Regular cardiac myocyte (primary cell): ENCODE results near the gene TMEM270. TPM values are rescaled to one million over a fixed set of nuclear protein-coding genes. Genes with fewer than 3 reads are reported as not detected.

Experiments
- total RNA-seq: library from RNA; depleted of rRNA; stranded (reverse); fragments of >200 nt; gene quantifications from 2 replicates; pipeline ENCODE4 v1.2.3, GENCODE V29; 2014

TMEM270 gene, protein sequence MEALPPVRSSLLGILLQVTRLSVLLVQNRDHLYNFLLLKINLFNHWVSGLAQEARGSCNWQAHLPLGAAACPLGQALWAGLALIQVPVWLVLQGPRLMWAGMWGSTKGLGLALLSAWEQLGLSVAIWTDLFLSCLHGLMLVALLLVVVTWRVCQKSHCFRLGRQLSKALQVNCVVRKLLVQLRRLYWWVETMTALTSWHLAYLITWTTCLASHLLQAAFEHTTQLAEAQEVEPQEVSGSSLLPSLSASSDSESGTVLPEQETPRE
- total RNA-seq: not detected in 2 replicates

DNA sequence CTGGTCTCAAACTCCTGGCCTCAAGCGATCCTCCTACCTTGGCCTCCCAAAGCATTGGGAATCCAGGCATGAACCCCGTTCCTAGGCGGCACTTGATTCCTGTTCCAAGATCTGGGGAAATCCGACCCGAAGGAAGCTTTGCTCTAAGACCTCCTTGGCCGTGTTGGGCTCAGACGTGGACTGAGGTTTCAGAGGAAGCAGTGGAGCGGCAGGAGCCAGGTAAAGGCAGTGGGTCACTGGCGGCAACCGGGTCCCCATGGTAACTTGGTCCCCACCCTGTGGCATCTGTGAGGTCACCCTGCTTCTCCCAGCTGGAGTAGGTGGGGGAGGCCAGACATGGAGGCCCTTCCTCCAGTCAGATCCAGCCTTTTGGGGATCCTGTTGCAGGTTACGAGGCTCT, at the start of gene TMEM270:
TSS of gene TMEM270 (plus strand) at position 301 of the 400 bp plus-strand sequence. CDS start at position 337, 36 bp downstream.

DNA sequence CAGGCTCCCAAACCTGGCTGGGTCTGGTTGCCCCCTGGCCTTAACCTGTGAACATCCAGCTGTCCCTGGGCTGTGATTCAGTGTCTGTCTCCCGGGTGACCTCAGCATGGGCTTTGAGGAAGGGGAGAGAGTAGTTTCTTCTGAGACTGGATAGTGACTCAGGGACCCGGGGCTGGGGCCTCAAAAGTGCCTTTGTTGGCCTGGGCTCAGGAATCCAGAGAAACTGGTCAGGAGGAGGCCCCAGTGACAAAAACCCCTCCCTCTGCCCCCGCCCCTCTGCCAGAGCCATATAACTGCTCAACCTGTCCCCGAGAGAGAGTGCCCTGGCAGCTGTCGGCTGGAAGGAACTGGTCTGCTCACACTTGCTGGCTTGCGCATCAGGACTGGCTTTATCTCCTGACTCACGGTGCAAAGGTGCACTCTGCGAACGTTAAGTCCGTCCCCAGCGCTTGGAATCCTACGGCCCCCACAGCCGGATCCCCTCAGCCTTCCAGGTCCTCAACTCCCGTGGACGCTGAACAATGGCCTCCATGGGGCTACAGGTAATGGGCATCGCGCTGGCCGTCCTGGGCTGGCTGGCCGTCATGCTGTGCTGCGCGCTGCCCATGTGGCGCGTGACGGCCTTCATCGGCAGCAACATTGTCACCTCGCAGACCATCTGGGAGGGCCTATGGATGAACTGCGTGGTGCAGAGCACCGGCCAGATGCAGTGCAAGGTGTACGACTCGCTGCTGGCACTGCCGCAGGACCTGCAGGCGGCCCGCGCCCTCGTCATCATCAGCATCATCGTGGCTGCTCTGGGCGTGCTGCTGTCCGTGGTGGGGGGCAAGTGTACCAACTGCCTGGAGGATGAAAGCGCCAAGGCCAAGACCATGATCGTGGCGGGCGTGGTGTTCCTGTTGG, 30.0 kb upstream of the TMEM270 start, which contains the start of gene CLDN4:
TSS of gene CLDN4 (plus strand) at position 316 of the 903 bp plus-strand sequence. CDS start at position 522, 206 bp downstream.

DNA sequence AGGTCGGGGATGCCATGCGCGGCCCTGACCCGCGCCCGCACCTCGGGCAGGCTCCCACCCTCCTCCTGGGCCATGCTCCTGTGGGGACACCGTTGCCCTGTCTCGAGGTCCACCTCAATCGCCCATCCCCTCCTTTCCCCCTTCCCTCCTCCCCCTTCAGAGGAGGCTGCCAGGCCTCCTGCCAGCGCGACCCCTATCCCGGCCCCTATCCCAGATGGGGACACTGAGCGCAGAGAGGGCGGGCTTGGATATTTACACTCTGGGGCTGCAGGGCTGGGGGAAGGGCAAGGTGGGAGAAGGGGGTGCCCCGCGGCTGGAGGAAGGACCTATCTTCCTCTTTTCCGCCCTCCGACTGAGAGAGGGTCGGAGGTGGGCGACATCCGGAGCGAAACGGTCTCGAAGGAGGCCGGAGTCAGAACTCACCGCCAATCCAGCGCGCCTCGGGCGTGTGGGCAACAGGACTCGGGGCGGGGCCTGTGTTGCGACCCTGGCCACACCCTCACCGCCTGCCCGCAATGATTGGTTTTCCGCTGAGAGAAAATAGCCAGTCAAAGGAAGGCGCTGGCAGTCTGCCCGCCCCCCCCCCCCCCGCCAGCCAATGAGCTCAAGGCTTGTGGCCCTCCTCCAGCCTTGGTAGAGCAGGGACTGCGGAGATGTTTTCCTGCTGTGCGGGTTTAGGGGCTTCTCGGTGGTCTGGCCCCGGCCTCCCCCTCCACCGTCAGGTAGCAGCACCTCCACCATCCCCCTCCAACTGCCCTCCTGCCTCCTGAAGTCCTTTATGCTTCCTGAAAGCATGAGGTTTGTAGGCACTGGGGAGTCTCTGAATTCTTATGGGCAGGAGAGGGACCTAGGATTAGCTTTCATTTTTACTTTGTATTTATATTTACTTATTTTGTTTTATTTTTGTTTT, 18.6 kb upstream of the TMEM270 start, which contains the start of gene METTL27:
TSS of gene METTL27 (minus strand) at position 450 of the 910 bp plus-strand sequence. CDS start at position 74, 376 bp downstream.

Other genes starting within 250 kb of the TMEM270 start
- gene MLXIPL, start 236.6 kb upstream of the TMEM270 start, total RNA-seq: not detected in 2 replicates
- 2.3 and 5.9 TPM in 2 replicates for gene VPS37D, start 193.3 kb upstream of the TMEM270 start, total RNA-seq
- gene DNAJC30, start 177.7 kb upstream of the TMEM270 start, total RNA-seq: 1.7 and 3.6 TPM in 2 replicates
- 49.0 and 98.9 TPM in 2 replicates for gene BUD23, start 177.6 kb upstream of the TMEM270 start, total RNA-seq
- 27.1 and 52.1 TPM in 2 replicates for gene STX1A, start 141.5 kb upstream of the TMEM270 start, total RNA-seq
- 5.4 and 20.9 TPM in 2 replicates for gene ABHD11, start 122.4 kb upstream of the TMEM270 start, total RNA-seq
- not detected in 2 replicates for gene CLDN3, start 90.9 kb upstream of the TMEM270 start, total RNA-seq
- 0.85 and 2.7 TPM in 2 replicates for gene CLDN4, start 30.2 kb upstream of the TMEM270 start, total RNA-seq
- gene METTL27, start 18.6 kb upstream of the TMEM270 start, total RNA-seq: 9.9 and 11.5 TPM in 2 replicates
- 6.2 and 6.9 TPM in 2 replicates for gene ELN, start 167.0 kb downstream of the TMEM270 start, total RNA-seq
- 18.3 and 32.8 TPM in 2 replicates for gene LIMK1, start 222.6 kb downstream of the TMEM270 start, total RNA-seq